T-helper 17 cell (primary cell): Measurements from ENCODE around the gene DENND1A. TPM values are rescaled to one million over a fixed set of nuclear protein-coding genes. Genes with fewer than 3 reads are reported as not detected.

ENCODE experiments used
- ATAC-seq: fragments of 150-1000 bp; cut with Tn5 transposase; 2 replicates; pipeline ENCODE4 v1.10.0; 2021; ENCODE audit warnings: mild to moderate bottlenecking, moderate library complexity
- DNase-seq, 3 donors: peaks; one replicate each; pipeline versions ENCODE4 v3.0.0 to v3.0.0-alpha.2; 2020 to 2021
- H3K9me3 ChIP-seq: one replicate; pipeline ENCODE4 v1.7.0; 2013; ENCODE audit warnings: low read length, mild to moderate bottlenecking; ENCODE audit not compliant: control insufficient read depth, poor library complexity, severe bottlenecking
- H3K27ac Mint-ChIP-seq: one replicate; pipeline ENCODE4 v1.8.0; 2022; ENCODE audit warnings: mild to moderate bottlenecking, moderate library complexity, mixed read lengths
- H3K27me3 Mint-ChIP-seq: one replicate; pipeline ENCODE4 v1.8.0; 2022; ENCODE audit warnings: mixed read lengths
- H3K36me3 Mint-ChIP-seq: one replicate; pipeline ENCODE4 v1.8.0; 2022; ENCODE audit warnings: low read depth, mixed read lengths
- H3K4me1 Mint-ChIP-seq: one replicate; pipeline ENCODE4 v1.8.0; 2022; ENCODE audit warnings: mild to moderate bottlenecking, mixed read lengths
- H3K4me3 Mint-ChIP-seq: one replicate; pipeline ENCODE4 v1.8.0; 2022; ENCODE audit warnings: mild to moderate bottlenecking, moderate library complexity, mixed read lengths
- total RNA-seq, 4 donors: library from RNA in 2 of 4; stranded (reverse) in 2 of 4; gene quantifications; one replicate each; pipeline ENCODE4 v1.2.3 and lab custom pipeline; 2022 to 2026

The DENND1A gene
- total RNA-seq, 2 donors from 2014 or later = 19.9 to 21.1 TPM

GRCh38 chr9:123414204-123414603, 515.7 kb downstream of the DENND1A start:
- DNase-seq = no peak
- ATAC-seq = no peak
- Mint-ChIP-seq H3K27me3 (no peaks in the 10 kb centered on the region), H3K36me3 (peaks cover 8% of the 10 kb centered on the region), H3K4me1 (peaks cover 7% of the 10 kb centered on the region), H3K27ac (no peak overlapping the region), H3K4me3 (no peak overlapping the region)
- no peaks in the 10 kb centered on the region for H3K9me3 ChIP-seq

DNA sequence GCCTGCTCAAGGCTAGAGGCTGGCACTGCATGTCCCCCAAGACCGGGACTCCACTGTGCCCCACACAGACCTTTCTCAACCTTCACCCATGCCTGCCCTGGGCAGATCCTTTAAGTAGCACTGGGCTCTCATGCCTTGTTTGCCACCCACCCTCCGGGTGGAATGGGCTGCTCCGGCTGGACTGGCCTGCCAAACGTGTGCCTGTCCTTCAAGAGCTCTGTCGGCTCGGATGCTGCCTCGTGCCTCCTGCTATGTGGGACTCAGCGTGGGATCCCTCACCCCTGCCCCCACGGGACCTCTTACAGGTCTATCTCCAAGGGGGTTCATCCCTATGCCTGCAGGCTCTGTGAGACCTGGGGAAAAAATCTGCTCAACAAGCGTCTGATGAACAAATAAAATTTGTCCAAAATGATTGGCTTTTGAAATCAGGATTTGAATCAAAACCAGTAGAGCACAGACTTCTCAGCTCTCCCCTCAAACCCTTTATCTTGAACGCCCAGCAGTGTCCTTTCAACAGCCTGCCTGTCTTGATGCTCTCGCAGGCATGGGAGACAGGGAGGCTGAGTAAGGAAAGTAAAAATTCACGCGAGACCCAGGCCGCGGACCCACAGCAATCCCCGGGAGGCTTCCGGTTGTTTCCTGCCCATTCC, 517.6 kb downstream of the DENND1A start:
- Mint-ChIP-seq H3K36me3 (peaks cover 6% of the 10 kb centered on the region), H3K27me3 (no peaks in the 10 kb centered on the region), H3K4me1 (peaks cover 6% of the 10 kb centered on the region), H3K4me3 (no peak overlapping the region), H3K27ac (no peak overlapping the region)
- DNase-seq (no peak), ATAC-seq (no peak)
- no peaks in the 10 kb centered on the region for H3K9me3 ChIP-seq

DNA sequence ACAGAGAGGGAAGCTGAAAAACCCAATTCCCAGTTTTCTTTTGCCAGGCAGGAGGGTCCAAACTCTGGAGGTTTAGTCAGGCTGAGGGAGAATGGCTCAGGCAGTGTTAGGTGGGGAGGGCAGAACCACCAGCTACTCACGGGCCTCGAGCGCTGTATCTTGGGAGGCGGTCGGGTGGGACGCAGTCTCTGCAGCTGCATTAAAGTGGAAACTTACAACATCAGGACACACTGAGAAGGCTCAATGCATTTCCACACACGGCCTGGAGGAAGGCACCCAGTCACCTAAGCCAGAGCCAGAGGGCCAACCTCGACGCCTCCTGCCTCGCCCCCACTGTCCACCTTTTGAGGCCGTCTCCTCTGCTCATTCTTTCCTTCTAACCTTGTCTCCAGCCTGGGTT, 518.3 kb downstream of the DENND1A start:
- ATAC-seq (no peak), DNase-seq (no peak)
- no peaks in the 10 kb centered on the region for H3K9me3 ChIP-seq
- Mint-ChIP-seq H3K36me3 (peaks cover 6% of the 10 kb centered on the region), H3K27ac (no peak overlapping the region), H3K27me3 (no peaks in the 10 kb centered on the region), H3K4me1 (peaks cover 10% of the 10 kb centered on the region), H3K4me3 (no peak overlapping the region)

DNA sequence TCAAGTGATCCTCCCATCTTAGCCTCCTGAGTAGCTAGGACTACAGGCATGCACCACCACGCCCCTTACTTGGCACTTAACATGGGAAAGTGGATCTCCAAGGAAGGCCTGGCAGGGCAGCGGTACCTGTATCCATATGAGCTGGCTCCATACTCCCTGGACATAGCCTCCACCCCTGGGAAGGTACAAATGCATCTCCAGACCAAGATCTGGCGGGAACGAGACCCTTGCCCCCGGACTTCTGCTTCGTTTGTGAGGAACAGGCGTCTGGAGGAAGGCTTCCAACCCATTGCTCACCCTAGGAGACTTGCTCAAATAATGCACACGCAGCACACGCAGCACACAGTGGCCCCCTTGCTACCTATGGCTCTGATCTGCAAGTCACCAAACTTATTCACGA, 518.7 kb downstream of the DENND1A start:
- Mint-ChIP-seq H3K27ac (no peak overlapping the region), H3K27me3 (no peaks in the 10 kb centered on the region), H3K36me3 (peaks cover 3% of the 10 kb centered on the region), H3K4me1 (peaks cover 8% of the 10 kb centered on the region), H3K4me3 (no peak overlapping the region)
- DNase-seq (no peak), ATAC-seq (no peak)
- no peaks in the 10 kb centered on the region for H3K9me3 ChIP-seq

DNA sequence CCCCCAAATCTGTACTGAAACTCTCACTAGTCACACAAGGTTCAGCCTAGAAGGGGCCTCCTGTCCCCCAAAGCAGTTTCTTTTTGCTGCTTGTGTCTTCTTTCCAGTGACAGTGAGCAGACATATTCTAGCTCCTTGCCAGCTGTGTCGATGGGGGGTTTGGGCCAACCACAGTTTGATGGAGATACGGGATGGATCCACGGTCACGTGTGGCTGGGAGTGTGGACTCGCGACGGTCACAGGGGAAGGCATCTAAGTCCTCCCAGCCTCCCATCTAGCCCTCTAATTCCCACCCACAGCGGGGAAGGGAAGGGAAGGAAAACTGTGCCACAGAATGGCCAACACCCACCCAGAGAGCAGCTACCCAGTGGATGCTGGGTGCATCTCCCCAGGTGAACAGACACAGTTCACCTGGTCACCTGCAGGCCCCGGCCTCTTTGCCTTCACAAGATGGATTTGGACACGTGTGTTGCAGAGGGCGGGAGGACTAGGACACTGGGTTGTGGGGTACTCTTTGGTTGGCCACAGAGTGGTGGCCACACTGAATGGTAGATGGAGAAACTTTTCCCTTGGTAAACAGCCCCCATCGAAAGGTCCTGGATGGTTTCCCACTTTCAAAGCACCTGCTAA, 519.5 kb downstream of the DENND1A start:
- DNase-seq (no peak), ATAC-seq (no peak)
- Mint-ChIP-seq H3K4me3 (no peak overlapping the region), H3K36me3 (no peaks in the 10 kb centered on the region), H3K4me1 (peaks cover 8% of the 10 kb centered on the region), H3K27me3 (no peaks in the 10 kb centered on the region), H3K27ac (no peak overlapping the region)
- H3K9me3 ChIP-seq = no peaks in the 10 kb centered on the region

GRCh38 chr9:123408313-123409262, 521.3 kb downstream of the DENND1A start:
- no peaks in the 10 kb centered on the region for H3K9me3 ChIP-seq
- Mint-ChIP-seq H3K27me3 (no peaks in the 10 kb centered on the region), H3K36me3 (no peaks in the 10 kb centered on the region), H3K4me1 (peaks cover 8% of the 10 kb centered on the region), H3K27ac (no peak overlapping the region), H3K4me3 (no peak overlapping the region)
- DNase-seq (no peak), ATAC-seq (no peak)

- Mint-ChIP-seq H3K27ac (no peak overlapping the region), H3K4me3 (peak overlapping the region; percentile 53), H3K4me1 (peaks cover 8% of the 10 kb centered on the region), H3K27me3 (no peaks in the 10 kb centered on the region), H3K36me3 (no peaks in the 10 kb centered on the region)
- DNase-seq (no peak), ATAC-seq (no peak)
- H3K9me3 ChIP-seq = no peaks in the 10 kb centered on the region
Measured at GRCh38 chr9:123407217-123407851, 522.6 kb downstream of the DENND1A start.

GRCh38 chr9:123406691-123407216, 523.2 kb downstream of the DENND1A start:
- H3K36me3 Mint-ChIP-seq = no peaks in the 10 kb centered on the region
- ATAC-seq = no peak
- DNase-seq = no peak
- H3K9me3 ChIP-seq = no peaks in the 10 kb centered on the region
- H3K4me3 Mint-ChIP-seq = no peak overlapping the region
- H3K27me3 Mint-ChIP-seq = no peaks in the 10 kb centered on the region
- no peak overlapping the region for H3K27ac Mint-ChIP-seq
- H3K4me1 Mint-ChIP-seq = peaks cover 5% of the 10 kb centered on the region

DNA sequence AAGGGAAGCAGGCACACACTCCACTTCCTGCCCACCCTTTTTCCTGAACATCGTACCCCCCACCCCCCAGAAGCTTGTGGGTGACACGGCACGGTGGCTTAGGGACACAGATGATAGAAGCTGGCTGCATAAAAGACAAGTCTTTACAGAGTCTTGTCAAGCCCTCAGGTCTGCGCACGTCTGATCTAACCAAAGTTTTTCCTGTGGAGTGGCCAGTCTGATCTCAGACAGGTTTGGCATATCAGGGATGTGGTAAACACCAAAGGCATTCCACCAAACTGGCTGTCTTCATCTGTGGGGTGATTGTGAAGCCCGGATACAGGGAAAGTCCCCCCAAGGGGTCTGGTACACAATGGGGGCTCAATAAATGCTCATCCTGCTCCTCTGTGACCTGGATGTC, 523.9 kb downstream of the DENND1A start:
- peaks cover 5% of the 10 kb centered on the region for H3K4me1 Mint-ChIP-seq
- H3K9me3 ChIP-seq = no peaks in the 10 kb centered on the region
- ATAC-seq = no peak
- H3K36me3 Mint-ChIP-seq = no peaks in the 10 kb centered on the region
- no peak overlapping the region for H3K27ac Mint-ChIP-seq
- H3K4me3 Mint-ChIP-seq = no peak overlapping the region
- no peak for DNase-seq
- no peaks in the 10 kb centered on the region for H3K27me3 Mint-ChIP-seq

DNA sequence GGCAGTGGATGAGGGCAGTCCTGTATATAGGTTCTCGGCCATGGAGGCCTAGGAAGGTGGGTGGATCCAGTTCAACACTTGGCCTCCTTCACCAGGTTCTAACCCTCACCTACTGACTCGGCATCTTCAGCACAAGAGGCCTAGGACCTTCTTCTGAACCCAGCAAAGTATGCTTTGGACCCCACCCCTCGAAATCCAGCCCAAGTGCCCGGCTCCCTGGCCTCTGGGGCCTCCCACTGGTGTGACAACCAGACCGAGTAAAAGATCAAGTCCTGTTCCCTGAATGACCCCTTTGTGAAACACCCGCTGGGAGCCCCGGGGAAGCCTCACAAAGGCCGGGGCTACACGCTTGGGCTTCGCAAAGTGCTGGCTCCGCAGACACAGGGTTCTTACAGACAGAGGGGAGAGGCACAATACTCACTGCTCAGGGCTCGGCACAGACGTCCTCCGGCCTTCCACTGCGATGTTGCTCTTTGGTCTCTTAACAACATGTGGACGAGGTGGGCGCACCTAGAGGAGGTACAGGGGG, 526.9 kb downstream of the DENND1A start:
- Mint-ChIP-seq H3K27ac (no peak overlapping the region), H3K4me3 (no peak overlapping the region), H3K27me3 (no peaks in the 10 kb centered on the region), H3K4me1 (peaks cover 5% of the 10 kb centered on the region), H3K36me3 (no peaks in the 10 kb centered on the region)
- H3K9me3 ChIP-seq = no peaks in the 10 kb centered on the region
- ATAC-seq (no peak), DNase-seq (no peak)

GRCh38 chr9:123401879-123402513, 527.9 kb downstream of the DENND1A start:
- DNase-seq (no peak), ATAC-seq (no peak)
- H3K4me1 Mint-ChIP-seq = peaks cover 2% of the 10 kb centered on the region
- no peaks in the 10 kb centered on the region for H3K36me3 Mint-ChIP-seq
- H3K4me3 Mint-ChIP-seq = no peak overlapping the region
- H3K9me3 ChIP-seq = no peaks in the 10 kb centered on the region
- no peak overlapping the region for H3K27ac Mint-ChIP-seq
- H3K27me3 Mint-ChIP-seq = no peaks in the 10 kb centered on the region

DNA sequence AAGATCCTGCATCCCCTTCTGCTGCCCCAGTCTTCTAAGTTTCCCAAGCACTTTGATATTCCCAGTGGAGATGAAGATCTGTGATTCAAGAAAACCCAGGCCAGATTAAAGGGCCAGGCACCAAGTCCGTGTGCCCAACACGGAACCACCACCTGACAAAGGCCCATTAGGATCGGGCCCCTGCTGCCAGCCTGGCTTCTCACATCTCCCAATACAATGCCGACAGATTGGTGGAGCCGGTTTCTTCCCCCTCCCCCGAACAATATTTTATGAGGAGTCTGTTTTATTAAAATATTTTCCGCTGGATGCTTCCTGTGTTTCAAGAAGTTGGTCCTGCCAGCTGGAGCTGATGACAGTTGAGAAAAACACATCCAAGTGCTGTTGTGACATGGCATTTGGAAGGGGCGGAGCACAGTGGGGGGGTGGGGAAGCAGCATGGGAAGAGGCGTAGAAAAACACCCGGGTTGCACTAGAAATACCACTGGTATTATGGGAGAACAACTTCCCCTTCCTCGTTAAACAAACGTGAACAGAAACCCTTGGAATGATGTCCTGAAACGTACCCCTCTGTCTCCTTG, 528.9 kb downstream of the DENND1A start:
- Mint-ChIP-seq H3K36me3 (no peaks in the 10 kb centered on the region), H3K27ac (no peak overlapping the region), H3K27me3 (no peaks in the 10 kb centered on the region), H3K4me1 (no peaks in the 10 kb centered on the region), H3K4me3 (no peak overlapping the region)
- H3K9me3 ChIP-seq = no peaks in the 10 kb centered on the region
- DNase-seq = no peak
- no peak for ATAC-seq
